ENCODE measurements around the gene PHF14.

DNA sequence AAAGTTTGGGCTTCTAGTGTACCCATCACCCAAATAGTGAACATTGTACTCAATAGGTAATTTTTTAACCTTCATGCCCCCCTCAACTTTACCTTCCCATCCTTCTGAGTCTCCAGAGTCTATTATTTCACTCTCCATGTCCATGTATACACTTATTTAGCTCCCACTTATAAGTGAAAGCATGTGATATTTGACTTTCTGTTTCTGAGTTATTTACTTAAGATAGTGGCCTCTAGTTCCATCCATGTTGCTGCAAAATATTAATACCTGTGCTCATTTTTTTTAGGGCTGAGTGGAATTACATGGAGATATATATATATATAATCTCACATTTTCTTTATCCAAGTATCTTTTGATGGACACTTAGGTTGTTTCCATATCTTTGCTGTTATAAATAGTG, 21.1 kb upstream of the PHF14 start:
- TF ChIP-seq, protein P1, sequence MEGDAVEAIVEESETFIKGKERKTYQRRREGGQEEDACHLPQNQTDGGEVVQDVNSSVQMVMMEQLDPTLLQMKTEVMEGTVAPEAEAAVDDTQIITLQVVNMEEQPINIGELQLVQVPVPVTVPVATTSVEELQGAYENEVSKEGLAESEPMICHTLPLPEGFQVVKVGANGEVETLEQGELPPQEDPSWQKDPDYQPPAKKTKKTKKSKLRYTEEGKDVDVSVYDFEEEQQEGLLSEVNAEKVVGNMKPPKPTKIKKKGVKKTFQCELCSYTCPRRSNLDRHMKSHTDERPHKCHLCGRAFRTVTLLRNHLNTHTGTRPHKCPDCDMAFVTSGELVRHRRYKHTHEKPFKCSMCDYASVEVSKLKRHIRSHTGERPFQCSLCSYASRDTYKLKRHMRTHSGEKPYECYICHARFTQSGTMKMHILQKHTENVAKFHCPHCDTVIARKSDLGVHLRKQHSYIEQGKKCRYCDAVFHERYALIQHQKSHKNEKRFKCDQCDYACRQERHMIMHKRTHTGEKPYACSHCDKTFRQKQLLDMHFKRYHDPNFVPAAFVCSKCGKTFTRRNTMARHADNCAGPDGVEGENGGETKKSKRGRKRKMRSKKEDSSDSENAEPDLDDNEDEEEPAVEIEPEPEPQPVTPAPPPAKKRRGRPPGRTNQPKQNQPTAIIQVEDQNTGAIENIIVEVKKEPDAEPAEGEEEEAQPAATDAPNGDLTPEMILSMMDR (IDR thresholded peaks at IDR 0.05; ENCODE audit: poor library complexity, severe bottlenecking), result no peak
- no peak for TF ChIP-seq EZH2 (IDR thresholded peaks at IDR 0.05; ENCODE audit: borderline replicate concordance, insufficient read depth, low read length, poor library complexity, severe bottlenecking)
- no peak for TF ChIP-seq MXI1 (conservative IDR thresholded peaks at IDR 0.05; ENCODE audit: poor library complexity, severe bottlenecking)
- TF ChIP-seq, protein P2, sequence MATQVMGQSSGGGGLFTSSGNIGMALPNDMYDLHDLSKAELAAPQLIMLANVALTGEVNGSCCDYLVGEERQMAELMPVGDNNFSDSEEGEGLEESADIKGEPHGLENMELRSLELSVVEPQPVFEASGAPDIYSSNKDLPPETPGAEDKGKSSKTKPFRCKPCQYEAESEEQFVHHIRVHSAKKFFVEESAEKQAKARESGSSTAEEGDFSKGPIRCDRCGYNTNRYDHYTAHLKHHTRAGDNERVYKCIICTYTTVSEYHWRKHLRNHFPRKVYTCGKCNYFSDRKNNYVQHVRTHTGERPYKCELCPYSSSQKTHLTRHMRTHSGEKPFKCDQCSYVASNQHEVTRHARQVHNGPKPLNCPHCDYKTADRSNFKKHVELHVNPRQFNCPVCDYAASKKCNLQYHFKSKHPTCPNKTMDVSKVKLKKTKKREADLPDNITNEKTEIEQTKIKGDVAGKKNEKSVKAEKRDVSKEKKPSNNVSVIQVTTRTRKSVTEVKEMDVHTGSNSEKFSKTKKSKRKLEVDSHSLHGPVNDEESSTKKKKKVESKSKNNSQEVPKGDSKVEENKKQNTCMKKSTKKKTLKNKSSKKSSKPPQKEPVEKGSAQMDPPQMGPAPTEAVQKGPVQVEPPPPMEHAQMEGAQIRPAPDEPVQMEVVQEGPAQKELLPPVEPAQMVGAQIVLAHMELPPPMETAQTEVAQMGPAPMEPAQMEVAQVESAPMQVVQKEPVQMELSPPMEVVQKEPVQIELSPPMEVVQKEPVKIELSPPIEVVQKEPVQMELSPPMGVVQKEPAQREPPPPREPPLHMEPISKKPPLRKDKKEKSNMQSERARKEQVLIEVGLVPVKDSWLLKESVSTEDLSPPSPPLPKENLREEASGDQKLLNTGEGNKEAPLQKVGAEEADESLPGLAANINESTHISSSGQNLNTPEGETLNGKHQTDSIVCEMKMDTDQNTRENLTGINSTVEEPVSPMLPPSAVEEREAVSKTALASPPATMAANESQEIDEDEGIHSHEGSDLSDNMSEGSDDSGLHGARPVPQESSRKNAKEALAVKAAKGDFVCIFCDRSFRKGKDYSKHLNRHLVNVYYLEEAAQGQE (IDR thresholded peaks at IDR 0.05; ENCODE audit: borderline replicate concordance), result no peak
- TF ChIP-seq POLR2AphosphoS5 (IDR thresholded peaks at IDR 0.05), result no peak
- TF ChIP-seq TAF1 (IDR thresholded peaks at IDR 0.05; ENCODE audit: low read depth), result no peak
- no peak for TF ChIP-seq EP300 (conservative IDR thresholded peaks at IDR 0.05; ENCODE audit: poor library complexity, severe bottlenecking)
- no peak for TF ChIP-seq SMC3 (conservative IDR thresholded peaks at IDR 0.05; ENCODE audit: poor library complexity)
- TF ChIP-seq RAD21 (conservative IDR thresholded peaks at IDR 0.05), result no peak
